HepG2 (cell line): ENCODE measurements around the gene COL5A2.

Experiments
- GPN1 ChIP-seq: sonication (generic); formaldehyde crosslinking; IDR thresholded peaks from 2 replicates; pipeline ENCODE4 v1.5.1; 2020; ENCODE audit warnings: missing genetic modification reagents, borderline replicate concordance
- TF ChIP-seq, protein P1 (sequence below): sonication (generic); formaldehyde crosslinking; IDR thresholded peaks from 2 replicates; pipeline ENCODE4 v1.5.0; 2020; ENCODE audit warnings: mild to moderate bottlenecking, missing genetic modification reagents, moderate library complexity
- TF ChIP-seq, protein P2 (sequence below): sonication (generic); formaldehyde crosslinking; IDR thresholded peaks from 2 replicates; pipeline ENCODE4 v1.4.0; 2020; ENCODE audit warnings: missing genetic modification reagents, mild to moderate bottlenecking, borderline replicate concordance
- TF ChIP-seq, protein P3 (sequence below): IDR thresholded peaks from 2 replicates; pipeline ENCODE4 v1.6.1; 2016; ENCODE audit warnings: missing compliant biosample characterization, missing genetic modification reagents, borderline replicate concordance

DNA sequence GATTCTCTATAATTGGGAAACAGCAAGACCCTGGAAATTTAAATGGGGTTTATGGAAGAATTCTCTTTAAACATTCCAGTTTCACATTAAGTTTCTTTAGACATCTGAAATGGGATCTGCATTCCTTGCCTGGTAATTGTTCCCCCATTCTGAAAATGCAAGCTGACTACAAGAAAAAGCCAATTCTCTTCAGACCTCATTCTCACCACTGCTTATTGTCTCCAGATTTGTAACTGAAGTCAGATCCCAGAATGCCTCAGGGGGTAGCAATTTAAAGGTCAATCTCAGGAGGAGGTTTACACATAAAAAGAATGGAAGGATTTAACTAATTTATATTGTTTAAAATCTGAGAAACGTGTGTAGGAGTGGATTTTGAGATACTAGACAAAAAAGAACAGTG lies 164.2 kb downstream of the COL5A2 start:
- TF ChIP-seq, protein P1, sequence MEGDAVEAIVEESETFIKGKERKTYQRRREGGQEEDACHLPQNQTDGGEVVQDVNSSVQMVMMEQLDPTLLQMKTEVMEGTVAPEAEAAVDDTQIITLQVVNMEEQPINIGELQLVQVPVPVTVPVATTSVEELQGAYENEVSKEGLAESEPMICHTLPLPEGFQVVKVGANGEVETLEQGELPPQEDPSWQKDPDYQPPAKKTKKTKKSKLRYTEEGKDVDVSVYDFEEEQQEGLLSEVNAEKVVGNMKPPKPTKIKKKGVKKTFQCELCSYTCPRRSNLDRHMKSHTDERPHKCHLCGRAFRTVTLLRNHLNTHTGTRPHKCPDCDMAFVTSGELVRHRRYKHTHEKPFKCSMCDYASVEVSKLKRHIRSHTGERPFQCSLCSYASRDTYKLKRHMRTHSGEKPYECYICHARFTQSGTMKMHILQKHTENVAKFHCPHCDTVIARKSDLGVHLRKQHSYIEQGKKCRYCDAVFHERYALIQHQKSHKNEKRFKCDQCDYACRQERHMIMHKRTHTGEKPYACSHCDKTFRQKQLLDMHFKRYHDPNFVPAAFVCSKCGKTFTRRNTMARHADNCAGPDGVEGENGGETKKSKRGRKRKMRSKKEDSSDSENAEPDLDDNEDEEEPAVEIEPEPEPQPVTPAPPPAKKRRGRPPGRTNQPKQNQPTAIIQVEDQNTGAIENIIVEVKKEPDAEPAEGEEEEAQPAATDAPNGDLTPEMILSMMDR (CRISPR knock-in tag) = no peak
- no peak for TF ChIP-seq GPN1 (CRISPR knock-in tag)
- TF ChIP-seq, protein P2, sequence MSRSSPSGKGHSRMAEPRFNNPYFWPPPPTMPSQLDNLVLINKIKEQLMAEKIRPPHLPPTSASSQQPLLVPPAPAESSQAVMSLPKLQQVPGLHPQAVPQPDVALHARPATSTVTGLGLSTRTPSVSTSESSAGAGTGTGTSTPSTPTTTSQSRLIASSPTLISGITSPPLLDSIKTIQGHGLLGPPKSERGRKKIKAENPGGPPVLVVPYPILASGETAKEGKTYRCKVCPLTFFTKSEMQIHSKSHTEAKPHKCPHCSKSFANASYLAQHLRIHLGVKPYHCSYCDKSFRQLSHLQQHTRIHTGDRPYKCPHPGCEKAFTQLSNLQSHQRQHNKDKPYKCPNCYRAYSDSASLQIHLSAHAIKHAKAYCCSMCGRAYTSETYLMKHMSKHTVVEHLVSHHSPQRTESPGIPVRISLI (CRISPR knock-in tag) = no peak
- TF ChIP-seq, protein P3, sequence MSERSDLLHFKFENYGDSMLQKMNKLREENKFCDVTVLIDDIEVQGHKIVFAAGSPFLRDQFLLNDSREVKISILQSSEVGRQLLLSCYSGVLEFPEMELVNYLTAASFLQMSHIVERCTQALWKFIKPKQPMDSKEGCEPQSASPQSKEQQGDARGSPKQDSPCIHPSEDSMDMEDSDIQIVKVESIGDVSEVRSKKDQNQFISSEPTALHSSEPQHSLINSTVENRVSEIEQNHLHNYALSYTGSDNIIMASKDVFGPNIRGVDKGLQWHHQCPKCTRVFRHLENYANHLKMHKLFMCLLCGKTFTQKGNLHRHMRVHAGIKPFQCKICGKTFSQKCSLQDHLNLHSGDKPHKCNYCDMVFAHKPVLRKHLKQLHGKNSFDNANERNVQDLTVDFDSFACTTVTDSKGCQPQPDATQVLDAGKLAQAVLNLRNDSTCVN (CRISPR knock-in tag) = no peak
